A549 (cell line): ENCODE results near the gene GPR173. TPM values are rescaled to one million over a fixed set of nuclear protein-coding genes. Genes with fewer than 3 reads are reported as not detected.

Experiments used
- ATAC-seq, 2 experiments: fragments of 200-7000 bp in 1 of 2; fragments of >200 bp in 1 of 2; cut with Nextera tagmentation in 1 of 2; cut with Tn5 transposase in 1 of 2; 3 replicates each; pipeline versions ENCODE4 v1.8.0 to v1.9.1; 2018 to 2020; ENCODE audit warnings: mild to moderate bottlenecking in 1 of 2, moderate library complexity in 1 of 2
- CTCF ChIA-PET: fragments of 300-600 bp; sonication (Branson Sonifier 250); formaldehyde crosslinking; extraction: SDS; loops from one replicate; lab custom pipeline; 2021; ENCODE audit warnings: antibody characterized with exemption, inconsistent platforms; lab: Yijun Ruan, JAX
- POLR2A ChIA-PET: fragments of 350-600 bp; formaldehyde crosslinking; extraction: SDS; loops from one replicate; lab custom pipeline; 2021; ENCODE audit warnings: antibody characterized with exemption, inconsistent platforms; lab: Yijun Ruan, JAX
- DNase-seq, 2 experiments: peaks; one replicate each; pipeline versions ENCODE4 v3.0.0 to v3.0.0-alpha.2; 2011 to 2016; ENCODE audit warnings: low read depth in 1 of 2, low spot score in 1 of 2
- FAIRE-seq: peaks from 2 replicates; lab custom pipeline; 2011; peaks lifted over from hg19 to GRCh38; lab: Jason Lieb, UNC
- H3K27ac ChIP-seq, 2 experiments: fragments of >200 bp; sonication (Bioruptor Twin); formaldehyde crosslinking; 3 replicates each; pipeline ENCODE4 v1.5.1; 2016 to 2017
- H3K4me1 ChIP-seq: fragments of >200 bp; sonication (Bioruptor Twin); formaldehyde crosslinking; 3 replicates; pipeline ENCODE4 v1.6.1; 2016
- H3K4me2 ChIP-seq: fragments of >200 bp; sonication (Bioruptor Twin); formaldehyde crosslinking; 3 replicates; pipeline ENCODE4 v1.6.1; 2016
- H3K4me3 ChIP-seq: fragments of >200 bp; sonication (Bioruptor Twin); formaldehyde crosslinking; 3 replicates; pipeline ENCODE4 v1.5.1; 2016
- H3K9me3 ChIP-seq: fragments of >200 bp; sonication (Bioruptor Twin); formaldehyde crosslinking; 3 replicates; pipeline ENCODE4 v1.6.1; 2016
- BCL3 ChIP-seq: fragments of >200 bp; sonication (Bioruptor Twin); formaldehyde crosslinking; IDR thresholded peaks from 3 replicates; pipeline ENCODE4 v1.6.1; 2016
- CEBPB ChIP-seq, 2 experiments: fragments of >200 bp in 1 of 2; sonication (Bioruptor Twin) in 1 of 2; formaldehyde crosslinking in 1 of 2; IDR thresholded peaks; 2 replicates each; pipeline ENCODE4 v1.6.1; 2012 to 2016
- CHD2 ChIP-seq: fragments of 150-350 bp; IDR thresholded peaks from 2 replicates; pipeline ENCODE4 v1.6.1; 2014; ENCODE audit warnings: low read length; ENCODE audit not compliant: partially characterized antibody
- CTCF ChIP-seq: fragments of >200 bp; sonication (Bioruptor Twin); formaldehyde crosslinking; IDR thresholded peaks from 3 replicates; pipeline ENCODE4 v1.5.1; 2016
- EHMT2 ChIP-seq: fragments of 200-600 bp; sonication (generic); IDR thresholded peaks from 2 replicates; pipeline ENCODE4 v1.6.1; 2016; ENCODE audit warnings: antibody characterized with exemption, low read depth, mild to moderate bottlenecking, moderate library complexity
- ELK1 ChIP-seq: fragments of 150-350 bp; IDR thresholded peaks from 2 replicates; pipeline ENCODE4 v1.6.1; 2014; ENCODE audit warnings: low read depth, mild to moderate bottlenecking, low read length
- EP300 ChIP-seq, 2 experiments: fragments of >200 bp; sonication (Bioruptor Twin); formaldehyde crosslinking; IDR thresholded peaks; 2 replicates in 1 of 2; 3 replicates in 1 of 2; pipeline ENCODE4 v1.6.1; 2016 to 2017
- ESRRA ChIP-seq: fragments of 150-350 bp; IDR thresholded peaks from 2 replicates; pipeline ENCODE4 v1.6.1; 2014; ENCODE audit warnings: mild to moderate bottlenecking, low read length, borderline replicate concordance
- FOSB ChIP-seq: fragments of 250-450 bp; sonication (Bioruptor Pico); IDR thresholded peaks from 2 replicates; pipeline ENCODE4 v1.5.0; 2020; ENCODE audit warnings: mild to moderate bottlenecking, moderate library complexity
- FOXS1 ChIP-seq: fragments of 250-450 bp; sonication (Bioruptor Pico); IDR thresholded peaks from 2 replicates; pipeline ENCODE4 v1.5.0; 2020; ENCODE audit warnings: mild to moderate bottlenecking, moderate library complexity
- GATA3 ChIP-seq: IDR thresholded peaks from 2 replicates; pipeline ENCODE4 v1.6.1; 2012; ENCODE audit warnings: borderline replicate concordance
- HES2 ChIP-seq: fragments of >200 bp; sonication (Bioruptor Twin); formaldehyde crosslinking; IDR thresholded peaks from 2 replicates; pipeline ENCODE4 v1.6.1; 2016
- HOXA7 ChIP-seq: fragments of 250-450 bp; sonication (Bioruptor Pico); IDR thresholded peaks from 2 replicates; pipeline ENCODE4 v1.5.0; 2020; ENCODE audit warnings: mild to moderate bottlenecking, moderate library complexity
- HOXB5 ChIP-seq: fragments of 250-450 bp; sonication (Bioruptor Pico); IDR thresholded peaks from 2 replicates; pipeline ENCODE4 v1.5.0; 2020; ENCODE audit warnings: mild to moderate bottlenecking, moderate library complexity
- JUNB ChIP-seq: fragments of >200 bp; sonication (Bioruptor Twin); formaldehyde crosslinking; IDR thresholded peaks from 2 replicates; pipeline ENCODE4 v1.6.1; 2016
- KDM1A ChIP-seq: fragments of 200-600 bp; sonication (generic); IDR thresholded peaks from 2 replicates; pipeline ENCODE4 v1.6.1; 2016; ENCODE audit warnings: low read depth, mild to moderate bottlenecking
- KDM5A ChIP-seq: fragments of 200-600 bp; sonication (generic); IDR thresholded peaks from 2 replicates; pipeline ENCODE4 v1.6.1; 2016; ENCODE audit warnings: antibody characterized with exemption, mild to moderate bottlenecking
- NR3C1 ChIP-seq: fragments of >200 bp; sonication (Bioruptor Twin); formaldehyde crosslinking; IDR thresholded peaks from 3 replicates; pipeline ENCODE4 v1.6.1; 2017
- PBX3 ChIP-seq: IDR thresholded peaks from 2 replicates; pipeline ENCODE4 v1.6.1; 2012
- PHF8 ChIP-seq: fragments of 200-600 bp; sonication (generic); IDR thresholded peaks from 2 replicates; pipeline ENCODE4 v1.6.1; 2016; ENCODE audit warnings: low read depth, mild to moderate bottlenecking, antibody characterized with exemption, moderate library complexity, borderline replicate concordance
- RAD21 ChIP-seq, 2 experiments: fragments of >200 bp in 1 of 2; sonication (Bioruptor Twin) in 1 of 2; formaldehyde crosslinking in 1 of 2; IDR thresholded peaks in 1 of 2; conservative IDR thresholded peaks in 1 of 2; 2 replicates in 1 of 2; 3 replicates in 1 of 2; pipeline ENCODE4 v1.6.1; 2012 to 2018; ENCODE audit warnings: inconsistent platforms in 1 of 2
- RFX5 ChIP-seq: fragments of 450-650 bp; IDR thresholded peaks from 2 replicates; pipeline ENCODE4 v1.7.1; 2014; ENCODE audit warnings: antibody characterized with exemption, mild to moderate bottlenecking, moderate library complexity
- TFCP2L1 ChIP-seq: fragments of 250-450 bp; sonication (Bioruptor Pico); IDR thresholded peaks from 2 replicates; pipeline ENCODE4 v1.5.0; 2021; ENCODE audit warnings: mild to moderate bottlenecking
- USF2 ChIP-seq: fragments of 450-650 bp; IDR thresholded peaks from 2 replicates; pipeline ENCODE4 v1.6.1; 2014; ENCODE audit warnings: antibody characterized with exemption
- ZC3H11A ChIP-seq: fragments of 450-650 bp; IDR thresholded peaks from 2 replicates; pipeline ENCODE4 v1.6.1; 2014; ENCODE audit warnings: antibody characterized with exemption, mild to moderate bottlenecking
- WGBS: methylation state at CpG from one replicate; pipeline ENCODE4 v1.1.6; 2017; ENCODE audit errors: missing lambda C conversion rate; 5-methylcytosine and 5-hydroxymethylcytosine counted together
- polyA plus RNA-seq, 4 experiments: library from polyadenylated mRNA; depleted of rRNA in 3 of 4; stranded (reverse); fragments of >200 nt; fragmentation: RNase III in 1 of 4; extraction: RNeasy Plus Mini Kit Qiagen cat#74134 plus additional on column Dnase treatment in 1 of 4; gene quantifications; 2 replicates in 3 of 4; 3 replicates in 1 of 4; pipeline ENCODE4 v1.2.3, GENCODE V29; 2011 to 2017

GPR173 gene
- polyA plus RNA-seq, 2 of the 4 experiments (the other 2 are of a cell fraction), result 0.03 TPM; not detected in 1

GRCh38 chrX:53114864-53115549, 66.4 kb downstream of the GPR173 start (continued):
- TF ChIP-seq PBX3 (no peak), USF2 (no peak), CEBPB (IDR thresholded peaks at IDR 0.05) (no peak), TFCP2L1 (CRISPR knock-in tag) (no peak), CTCF (no peak), EHMT2 (no peak), KDM5A (no peak), ELK1 (no peak), FOXS1 (no peak), FOSB (CRISPR knock-in tag) (no peak)

GRCh38 chrX:53115550-53115874, 66.9 kb downstream of the GPR173 start:
- H3K4me2 ChIP-seq, result no peak overlapping the region
- ATAC-seq, result no peak
- DNase-seq, result no peak
- WGBS, result 70% methylated on average over 2 of the region's 2 CpGs
- peak; percentile 28 for FAIRE-seq
- no peaks in the 10 kb centered on the region for H3K9me3 ChIP-seq
- H3K4me1 ChIP-seq, result no peaks in the 10 kb centered on the region
- H3K4me3 ChIP-seq, result no peak overlapping the region
- CTCF ChIA-PET, result no interaction called here
- no peak for TF ChIP-seq CEBPB (IDR thresholded peaks at IDR 0.05)
- no peak for TF ChIP-seq FOXS1
- no peak for TF ChIP-seq CHD2
- no peak for TF ChIP-seq HOXA7 (CRISPR knock-in tag)
- no peak for TF ChIP-seq HES2
- no peak for TF ChIP-seq ZC3H11A
- TF ChIP-seq KDM5A, result no peak
- no peak for TF ChIP-seq ESRRA
- no peak for TF ChIP-seq JUNB
- TF ChIP-seq RFX5, result no peak
- TF ChIP-seq PHF8, result no peak
- TF ChIP-seq HOXB5, result no peak
- no peak for TF ChIP-seq BCL3
- no peak for TF ChIP-seq NR3C1
- no peak for TF ChIP-seq KDM1A
- TF ChIP-seq GATA3, result no peak
- no peak for TF ChIP-seq EP300 (IDR thresholded peaks at IDR 0.05)
- no peak for TF ChIP-seq RAD21 (conservative IDR thresholded peaks at IDR 0.05 in 1 of 2, IDR thresholded peaks at IDR 0.05 in 1 of 2)
- TF ChIP-seq, all 56 proteins: peak for 0
- POLR2A ChIA-PET, result no interaction called here
- H3K27ac ChIP-seq, result no peak overlapping the region
